Erythroblast (primary cell): ENCODE data around the gene IQSEC1.

Experiments used
- DNase-seq, 2 experiments: peaks; one replicate each; lab custom pipeline; 2025; lab: John Stamatoyannopoulos, UW
- GATA1 ChIP-seq: IDR thresholded peaks from 2 replicates; pipeline ENCODE4 v1.6.1; 2011; ENCODE audit warnings: low read depth, mild to moderate bottlenecking, control low read depth, low read length, moderate library complexity
- POLR2A ChIP-seq: IDR thresholded peaks from 2 replicates; pipeline ENCODE4 v1.6.1; 2011; ENCODE audit warnings: mild to moderate bottlenecking, low read length

The IQSEC1 gene

DNA sequence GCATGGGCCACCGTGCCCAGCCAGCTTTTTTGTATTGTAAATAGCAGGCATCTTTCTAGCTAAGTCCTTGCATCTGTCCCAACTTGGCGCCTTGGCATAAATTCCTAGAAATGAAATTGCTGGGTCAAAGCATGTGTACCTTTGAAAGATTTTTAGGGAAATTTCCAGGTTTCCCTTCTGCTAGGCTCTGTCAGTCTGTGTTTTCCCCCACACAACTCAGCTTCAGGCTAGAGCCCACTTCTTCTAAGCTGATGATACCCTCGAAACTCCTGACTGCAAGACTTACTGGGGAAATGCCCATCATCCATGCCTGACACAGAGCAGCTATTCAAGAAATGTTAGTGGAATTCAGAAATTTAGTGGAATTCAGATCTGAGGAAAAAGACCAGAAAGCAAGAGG, 221.0 kb downstream of the IQSEC1 start:
- DNase-seq: no peak
- TF ChIP-seq POLR2A: no peak
- no peak for TF ChIP-seq GATA1
